Mucosa of stomach (tissue), 1 donor: Measurements from ENCODE around the gene VSTM2L.
"Not testable (repeated sequence)": the region's sequence is repeated elsewhere in the genome, so short reads cannot be mapped to it uniquely, and the experiment has no call there.

Experiments
- H3K27me3 ChIP-seq: one replicate; pipeline ENCODE4 v1.7.0; 2013; ENCODE audit warnings: mild to moderate bottlenecking, low read length; ENCODE audit not compliant: control insufficient read depth, insufficient read depth
- H3K36me3 ChIP-seq: one replicate; pipeline ENCODE4 v1.7.0; 2013; ENCODE audit warnings: low read length; ENCODE audit not compliant: control insufficient read depth, insufficient read depth
- H3K4me1 ChIP-seq: one replicate; pipeline ENCODE4 v1.7.0; 2013; ENCODE audit warnings: mild to moderate bottlenecking, low read length; ENCODE audit not compliant: control insufficient read depth, insufficient read depth
- H3K4me3 ChIP-seq: one replicate; pipeline ENCODE4 v1.7.0; 2013; ENCODE audit warnings: low read length
- H3K9ac ChIP-seq: one replicate; pipeline ENCODE4 v1.7.0; 2013; ENCODE audit warnings: mild to moderate bottlenecking, low read length, moderate library complexity
- H3K9me3 ChIP-seq: one replicate; pipeline ENCODE4 v1.7.0; 2013; ENCODE audit warnings: mild to moderate bottlenecking, low read length, moderate library complexity; ENCODE audit not compliant: control insufficient read depth
- donor health status: Pancreatic carcinoma.

Gene VSTM2L

GRCh38 chr20:37902504-37903313 is at the start of gene VSTM2L:
Gene VSTM2L, plus strand, starts transcription at chr20:37903127. Its CDS starts 224 bp downstream, at chr20:37903351.
- H3K9ac ChIP-seq = no peak within 1 kb of the TSS
- no peak within 1 kb of the TSS for H3K4me3 ChIP-seq
- no peaks in the 10 kb centered on the region for H3K36me3 ChIP-seq
- no peaks in the 10 kb centered on the region for H3K4me1 ChIP-seq
- no peaks in the 10 kb centered on the region for H3K9me3 ChIP-seq
- peaks cover 26% of the 10 kb centered on the region for H3K27me3 ChIP-seq

GRCh38 chr20:37853823-37854375 is 49.0 kb upstream of the VSTM2L start:
- Histone ChIP-seq H3K4me1 (no peaks in the 10 kb centered on the region), H3K36me3 (no peaks in the 10 kb centered on the region), H3K27me3 (no peaks in the 10 kb centered on the region), H3K9me3 (no peaks in the 10 kb centered on the region), H3K4me3 (no peak overlapping the region), H3K9ac (no peak overlapping the region)

GRCh38 chr20:37856034-37856433 is 46.9 kb upstream of the VSTM2L start:
- not testable (repeated sequence) for H3K4me3 ChIP-seq, H3K9ac ChIP-seq, H3K9me3 ChIP-seq, H3K4me1 ChIP-seq, H3K36me3 ChIP-seq, H3K27me3 ChIP-seq

- H3K9me3 ChIP-seq = no peaks in the 10 kb centered on the region
- H3K36me3 ChIP-seq = peaks cover 4% of the 10 kb centered on the region
- H3K4me3 ChIP-seq = no peak overlapping the region
- H3K27me3 ChIP-seq = no peaks in the 10 kb centered on the region
- no peaks in the 10 kb centered on the region for H3K4me1 ChIP-seq
- no peak overlapping the region for H3K9ac ChIP-seq
Observed at GRCh38 chr20:37856932-37857660, 45.8 kb upstream of the VSTM2L start.

- Histone ChIP-seq H3K27me3 (no peaks in the 10 kb centered on the region), H3K9me3 (no peaks in the 10 kb centered on the region), H3K4me1 (no peaks in the 10 kb centered on the region), H3K9ac (no peak overlapping the region), H3K4me3 (no peak overlapping the region), H3K36me3 (peaks cover 4% of the 10 kb centered on the region)
Observed at GRCh38 chr20:37859406-37860171, 43.3 kb upstream of the VSTM2L start.

GRCh38 chr20:37863289-37863688 is 39.6 kb upstream of the VSTM2L start:
- Histone ChIP-seq H3K4me1 (no peaks in the 10 kb centered on the region), H3K9ac (no peak overlapping the region), H3K9me3 (no peaks in the 10 kb centered on the region), H3K4me3 (no peak overlapping the region), H3K36me3 (peaks cover 5% of the 10 kb centered on the region), H3K27me3 (no peaks in the 10 kb centered on the region)

GRCh38 chr20:37864298-37864697 is 38.6 kb upstream of the VSTM2L start:
- no peaks in the 10 kb centered on the region for H3K27me3 ChIP-seq
- H3K4me3 ChIP-seq = no peak overlapping the region
- no peaks in the 10 kb centered on the region for H3K4me1 ChIP-seq
- H3K36me3 ChIP-seq = peaks cover 11% of the 10 kb centered on the region
- no peak overlapping the region for H3K9ac ChIP-seq
- no peaks in the 10 kb centered on the region for H3K9me3 ChIP-seq

GRCh38 chr20:37866051-37866450 is 36.9 kb upstream of the VSTM2L start:
- no peaks in the 10 kb centered on the region for H3K9me3 ChIP-seq
- no peaks in the 10 kb centered on the region for H3K4me1 ChIP-seq
- peaks cover 11% of the 10 kb centered on the region for H3K36me3 ChIP-seq
- no peak overlapping the region for H3K9ac ChIP-seq
- H3K4me3 ChIP-seq = no peak overlapping the region
- no peaks in the 10 kb centered on the region for H3K27me3 ChIP-seq

GRCh38 chr20:37867289-37868195 is 35.4 kb upstream of the VSTM2L start:
- H3K36me3 ChIP-seq = peaks cover 7% of the 10 kb centered on the region
- H3K4me3 ChIP-seq = no peak overlapping the region
- H3K27me3 ChIP-seq = no peaks in the 10 kb centered on the region
- H3K4me1 ChIP-seq = no peaks in the 10 kb centered on the region
- no peaks in the 10 kb centered on the region for H3K9me3 ChIP-seq
- H3K9ac ChIP-seq = no peak overlapping the region

- no peaks in the 10 kb centered on the region for H3K9me3 ChIP-seq
- H3K4me3 ChIP-seq = no peak overlapping the region
- H3K4me1 ChIP-seq = no peaks in the 10 kb centered on the region
- no peak overlapping the region for H3K9ac ChIP-seq
- H3K36me3 ChIP-seq = peaks cover 7% of the 10 kb centered on the region
- no peaks in the 10 kb centered on the region for H3K27me3 ChIP-seq
Observed at GRCh38 chr20:37868851-37869333, 34.0 kb upstream of the VSTM2L start.

- Histone ChIP-seq H3K36me3 (peaks cover 7% of the 10 kb centered on the region), H3K4me3 (no peak overlapping the region), H3K9me3 (no peaks in the 10 kb centered on the region), H3K27me3 (no peaks in the 10 kb centered on the region), H3K9ac (no peak overlapping the region), H3K4me1 (no peaks in the 10 kb centered on the region)
Observed at GRCh38 chr20:37869334-37869861, 33.5 kb upstream of the VSTM2L start.
